ENCODE measurements around the gene CHD2.

The CHD2 gene

DNA sequence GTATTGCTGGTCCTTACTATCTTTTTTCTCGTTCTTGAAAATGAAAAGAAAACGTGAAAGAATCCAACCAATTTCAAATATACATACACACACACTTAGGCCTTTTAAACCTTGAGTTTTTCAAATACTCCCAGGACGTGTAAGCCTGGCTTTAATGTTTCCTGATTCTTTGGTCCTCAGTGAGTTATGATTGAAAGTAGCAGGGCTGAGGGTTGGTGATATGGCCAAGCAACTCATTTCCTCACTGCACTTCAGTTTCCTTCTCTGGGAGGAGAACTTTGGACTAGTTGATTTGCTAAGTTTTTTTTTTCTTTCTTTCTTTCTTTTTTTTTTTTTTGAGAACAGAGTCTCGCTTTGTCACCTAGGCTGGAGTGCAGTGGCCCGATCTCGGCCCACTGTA, 34.6 kb downstream of the CHD2 start:
- no peak for DNase-seq (ENCODE audit: low read depth, low spot score)
- TF ChIP-seq YY1 (IDR thresholded peaks at IDR 0.05; ENCODE audit: insufficient read depth, insufficient read length) (no peak), ZNF274 (IDR thresholded peaks at IDR 0.05; ENCODE audit: low read depth, low read length) (no peak), SUZ12 (IDR thresholded peaks at IDR 0.05; ENCODE audit: extremely low read depth, insufficient read depth, insufficient read length) (no peak)
- H3K9me3 ChIP-seq (ENCODE audit: insufficient read depth, low read length), result no peaks in the 10 kb centered on the region
- no peak overlapping the region for H3K9ac ChIP-seq (ENCODE audit: insufficient read length, low read depth)
- H3K36me3 ChIP-seq (ENCODE audit: insufficient read depth, insufficient read length, low read length), result peaks cover 81% of the 10 kb centered on the region
- no peak overlapping the region for H3K4me3 ChIP-seq (ENCODE audit: insufficient read length, low read depth)
- no peaks in the 10 kb centered on the region for H3K4me1 ChIP-seq (ENCODE audit: insufficient read depth, insufficient read length)
- H3K27me3 ChIP-seq (ENCODE audit: insufficient read depth, insufficient read length), result no peaks in the 10 kb centered on the region

DNA sequence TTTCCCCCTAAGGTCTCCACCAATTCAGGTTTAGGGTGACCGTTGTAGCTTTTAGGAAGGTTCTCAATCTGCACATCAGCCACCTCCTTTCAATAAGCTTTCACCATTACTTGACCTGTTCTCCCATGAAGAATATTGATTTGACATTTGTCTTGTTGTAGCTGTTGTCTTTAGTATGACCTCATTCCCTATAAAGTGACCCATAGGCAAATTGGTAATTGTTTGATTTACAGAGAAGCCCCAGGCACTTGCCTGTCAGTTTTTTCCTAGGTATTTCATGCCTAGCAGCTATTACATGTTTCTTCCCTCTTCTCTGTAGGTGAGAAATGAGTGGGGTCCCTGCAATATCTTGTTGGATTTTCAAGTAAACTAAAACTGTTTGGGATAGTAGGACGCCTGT, 36.0 kb downstream of the CHD2 start:
- no peaks in the 10 kb centered on the region for H3K4me1 ChIP-seq (ENCODE audit: insufficient read depth, insufficient read length)
- H3K27me3 ChIP-seq (ENCODE audit: insufficient read depth, insufficient read length), result no peaks in the 10 kb centered on the region
- TF ChIP-seq ZNF274 (IDR thresholded peaks at IDR 0.05; ENCODE audit: low read depth, low read length), result no peak
- no peak for TF ChIP-seq SUZ12 (IDR thresholded peaks at IDR 0.05; ENCODE audit: extremely low read depth, insufficient read depth, insufficient read length)
- TF ChIP-seq YY1 (IDR thresholded peaks at IDR 0.05; ENCODE audit: insufficient read depth, insufficient read length), result no peak
- no peak overlapping the region for H3K4me3 ChIP-seq (ENCODE audit: insufficient read length, low read depth)
- H3K9me3 ChIP-seq (ENCODE audit: insufficient read depth, low read length), result no peaks in the 10 kb centered on the region
- DNase-seq (ENCODE audit: low read depth, low spot score), result no peak
- H3K9ac ChIP-seq (ENCODE audit: insufficient read length, low read depth), result no peak overlapping the region
- peaks cover 88% of the 10 kb centered on the region for H3K36me3 ChIP-seq (ENCODE audit: insufficient read depth, insufficient read length, low read length)

DNA sequence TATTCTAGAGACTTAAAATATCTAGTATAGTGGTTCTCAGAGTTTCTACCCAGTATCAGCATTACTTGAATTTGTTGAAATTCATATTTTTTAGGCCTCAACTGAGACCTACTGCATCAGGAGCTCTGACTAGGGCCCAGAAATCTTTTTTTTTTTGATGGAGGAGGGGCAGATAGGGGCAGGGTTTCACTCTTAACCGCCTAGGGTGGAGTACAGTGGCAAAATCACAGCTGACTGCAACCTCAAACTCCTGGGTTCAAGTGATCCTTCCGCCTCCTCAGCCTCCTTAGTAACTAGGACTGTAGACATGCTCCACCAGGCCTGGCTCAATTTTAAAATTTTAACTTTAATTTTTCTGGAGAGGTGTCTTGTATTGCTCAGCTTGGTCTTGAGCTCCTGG, 36.6 kb downstream of the CHD2 start:
- Histone ChIP-seq H3K9ac (ENCODE audit: insufficient read length, low read depth) (no peak overlapping the region), H3K36me3 (ENCODE audit: insufficient read depth, insufficient read length, low read length) (peaks cover 88% of the 10 kb centered on the region), H3K4me1 (ENCODE audit: insufficient read depth, insufficient read length) (no peaks in the 10 kb centered on the region), H3K9me3 (ENCODE audit: insufficient read depth, low read length) (no peaks in the 10 kb centered on the region), H3K27me3 (ENCODE audit: insufficient read depth, insufficient read length) (no peaks in the 10 kb centered on the region), H3K4me3 (ENCODE audit: insufficient read length, low read depth) (no peak overlapping the region)
- no peak for DNase-seq (ENCODE audit: low read depth, low spot score)
- TF ChIP-seq SUZ12 (IDR thresholded peaks at IDR 0.05; ENCODE audit: extremely low read depth, insufficient read depth, insufficient read length), result no peak
- no peak for TF ChIP-seq YY1 (IDR thresholded peaks at IDR 0.05; ENCODE audit: insufficient read depth, insufficient read length)
- no peak for TF ChIP-seq ZNF274 (IDR thresholded peaks at IDR 0.05; ENCODE audit: low read depth, low read length)

DNA sequence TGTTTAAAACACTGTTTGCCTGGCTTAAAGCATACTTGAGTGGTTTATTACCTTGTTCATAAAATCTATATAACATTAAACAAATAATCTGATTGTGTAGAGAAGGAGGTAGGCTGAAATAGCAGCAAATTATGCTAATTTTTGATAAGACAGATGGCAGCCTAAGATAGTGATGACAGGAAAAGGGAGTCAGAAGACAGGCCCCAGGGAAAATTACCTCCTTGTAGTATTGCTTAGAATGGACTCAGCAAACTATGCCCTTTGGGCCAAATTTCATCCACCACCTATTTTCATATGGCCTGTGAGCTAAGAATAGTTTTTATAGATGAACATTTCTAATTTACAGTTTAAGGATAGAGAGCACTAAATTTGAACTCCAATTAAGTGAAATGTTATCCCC, 37.8 kb downstream of the CHD2 start:
- Histone ChIP-seq H3K9me3 (ENCODE audit: insufficient read depth, low read length) (no peaks in the 10 kb centered on the region), H3K36me3 (ENCODE audit: insufficient read depth, insufficient read length, low read length) (peaks cover 95% of the 10 kb centered on the region), H3K27me3 (ENCODE audit: insufficient read depth, insufficient read length) (no peaks in the 10 kb centered on the region), H3K4me1 (ENCODE audit: insufficient read depth, insufficient read length) (no peaks in the 10 kb centered on the region), H3K9ac (ENCODE audit: insufficient read length, low read depth) (no peak overlapping the region), H3K4me3 (ENCODE audit: insufficient read length, low read depth) (no peak overlapping the region)
- no peak for DNase-seq (ENCODE audit: low read depth, low spot score)
- TF ChIP-seq SUZ12 (IDR thresholded peaks at IDR 0.05; ENCODE audit: extremely low read depth, insufficient read depth, insufficient read length), result no peak
- no peak for TF ChIP-seq ZNF274 (IDR thresholded peaks at IDR 0.05; ENCODE audit: low read depth, low read length)
- TF ChIP-seq YY1 (IDR thresholded peaks at IDR 0.05; ENCODE audit: insufficient read depth, insufficient read length), result no peak

DNA sequence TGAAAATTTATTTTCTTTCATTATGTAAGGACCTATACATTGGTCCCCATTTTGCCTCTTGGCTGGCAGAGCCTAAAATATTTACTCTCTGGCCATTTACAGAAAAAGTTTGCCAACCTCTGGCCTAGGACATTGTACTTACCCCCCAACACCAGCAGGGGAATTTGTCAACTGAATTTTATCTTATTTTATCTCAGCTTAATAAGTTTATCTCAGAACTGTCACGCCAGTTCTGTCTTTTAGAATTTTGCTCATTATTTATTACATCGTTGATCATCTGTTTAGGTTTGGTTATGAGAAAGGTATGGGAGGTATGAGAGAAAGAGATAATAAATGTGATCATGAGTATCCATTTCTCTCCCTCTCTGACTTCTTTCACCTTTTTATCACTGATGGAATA, 38.3 kb downstream of the CHD2 start:
- Histone ChIP-seq H3K36me3 (ENCODE audit: insufficient read depth, insufficient read length, low read length) (peaks cover 95% of the 10 kb centered on the region), H3K27me3 (ENCODE audit: insufficient read depth, insufficient read length) (no peaks in the 10 kb centered on the region)
- no peak for TF ChIP-seq YY1 (IDR thresholded peaks at IDR 0.05; ENCODE audit: insufficient read depth, insufficient read length)
- TF ChIP-seq SUZ12 (IDR thresholded peaks at IDR 0.05; ENCODE audit: extremely low read depth, insufficient read depth, insufficient read length), result no peak
- TF ChIP-seq ZNF274 (IDR thresholded peaks at IDR 0.05; ENCODE audit: low read depth, low read length), result no peak

DNA sequence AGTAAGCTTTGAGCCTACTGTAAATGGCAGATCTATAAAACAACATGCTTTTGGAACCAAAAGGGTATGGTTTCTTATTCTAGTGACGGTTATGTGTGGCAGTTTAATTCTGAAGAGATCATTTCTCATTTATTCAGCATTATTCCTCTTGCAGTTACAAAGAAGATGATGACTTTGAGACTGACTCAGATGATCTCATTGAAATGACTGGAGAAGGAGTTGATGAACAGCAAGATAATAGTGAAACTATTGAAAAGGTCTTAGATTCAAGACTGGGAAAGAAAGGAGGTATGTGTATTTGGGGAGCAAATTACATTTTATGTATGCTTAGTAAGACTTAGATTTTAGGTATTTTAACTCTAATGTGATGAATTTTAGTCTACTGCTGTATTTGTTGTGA, 41.5 kb downstream of the CHD2 start:
- no peak overlapping the region for H3K4me3 ChIP-seq (ENCODE audit: insufficient read length, low read depth)
- no peak for TF ChIP-seq ZNF274 (IDR thresholded peaks at IDR 0.05; ENCODE audit: low read depth, low read length)
- TF ChIP-seq YY1 (IDR thresholded peaks at IDR 0.05; ENCODE audit: insufficient read depth, insufficient read length), result no peak
- no peak for TF ChIP-seq SUZ12 (IDR thresholded peaks at IDR 0.05; ENCODE audit: extremely low read depth, insufficient read depth, insufficient read length)
- H3K9ac ChIP-seq (ENCODE audit: insufficient read length, low read depth), result no peak overlapping the region
- no peak for DNase-seq (ENCODE audit: low read depth, low spot score)
- no peaks in the 10 kb centered on the region for H3K27me3 ChIP-seq (ENCODE audit: insufficient read depth, insufficient read length)
- peaks cover 95% of the 10 kb centered on the region for H3K36me3 ChIP-seq (ENCODE audit: insufficient read depth, insufficient read length, low read length)
- peaks cover 21% of the 10 kb centered on the region for H3K9me3 ChIP-seq (ENCODE audit: insufficient read depth, low read length)
- H3K4me1 ChIP-seq (ENCODE audit: insufficient read depth, insufficient read length), result no peaks in the 10 kb centered on the region

More for the DNA sequence above, 38.3 kb downstream of the CHD2 start:
- no peak overlapping the region for H3K9ac ChIP-seq (ENCODE audit: insufficient read length, low read depth)
- H3K9me3 ChIP-seq (ENCODE audit: insufficient read depth, low read length), result no peaks in the 10 kb centered on the region
- DNase-seq (ENCODE audit: low read depth, low spot score), result no peak
- no peak overlapping the region for H3K4me3 ChIP-seq (ENCODE audit: insufficient read length, low read depth)
- H3K4me1 ChIP-seq (ENCODE audit: insufficient read depth, insufficient read length), result no peaks in the 10 kb centered on the region

DNA sequence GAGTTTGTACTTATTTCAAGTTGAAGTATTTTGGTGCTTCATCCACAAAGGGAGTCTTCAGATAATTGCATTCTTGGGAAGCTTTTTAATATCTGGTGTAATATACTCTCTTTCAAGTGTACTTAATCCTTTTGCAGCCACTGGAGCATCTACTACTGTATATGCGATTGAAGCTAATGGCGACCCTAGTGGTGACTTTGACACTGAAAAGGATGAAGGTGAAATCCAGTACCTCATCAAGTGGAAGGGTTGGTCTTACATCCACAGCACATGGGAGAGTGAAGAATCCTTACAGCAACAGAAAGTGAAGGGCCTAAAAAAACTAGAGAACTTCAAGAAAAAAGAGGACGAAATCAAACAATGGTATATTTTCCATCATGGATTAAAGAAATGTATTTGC, 42.6 kb downstream of the CHD2 start:
- peaks cover 31% of the 10 kb centered on the region for H3K9me3 ChIP-seq (ENCODE audit: insufficient read depth, low read length)
- no peak for DNase-seq (ENCODE audit: low read depth, low spot score)
- no peaks in the 10 kb centered on the region for H3K4me1 ChIP-seq (ENCODE audit: insufficient read depth, insufficient read length)
- TF ChIP-seq ZNF274 (IDR thresholded peaks at IDR 0.05; ENCODE audit: low read depth, low read length) (no peak), SUZ12 (IDR thresholded peaks at IDR 0.05; ENCODE audit: extremely low read depth, insufficient read depth, insufficient read length) (no peak), YY1 (IDR thresholded peaks at IDR 0.05; ENCODE audit: insufficient read depth, insufficient read length) (no peak)
- peaks cover 95% of the 10 kb centered on the region for H3K36me3 ChIP-seq (ENCODE audit: insufficient read depth, insufficient read length, low read length)
- no peaks in the 10 kb centered on the region for H3K27me3 ChIP-seq (ENCODE audit: insufficient read depth, insufficient read length)
- no peak overlapping the region for H3K4me3 ChIP-seq (ENCODE audit: insufficient read length, low read depth)
- no peak overlapping the region for H3K9ac ChIP-seq (ENCODE audit: insufficient read length, low read depth)

Data from NT2/D1 (cell line).